Hepatocyte (in vitro differentiated cells): ENCODE results near the gene CARM1. TPM values are rescaled to one million over a fixed set of nuclear protein-coding genes. Genes with fewer than 3 reads are reported as not detected.

Source experiments
- DNase-seq: peaks from one replicate; pipeline ENCODE4 v3.0.0-alpha.2; 2016; ENCODE audit warnings: low spot score
- H2AFZ ChIP-seq: fragments of 200-600 bp; sonication (generic); 2 replicates; pipeline ENCODE4 v1.6.0; 2016; ENCODE audit warnings: antibody characterized with exemption, mild to moderate bottlenecking
- H3K27ac ChIP-seq: fragments of 200-600 bp; sonication (generic); 2 replicates; pipeline ENCODE4 v1.5.1; 2016; ENCODE audit warnings: mild to moderate bottlenecking
- H3K27me3 ChIP-seq: fragments of 200-600 bp; sonication (generic); 2 replicates; pipeline ENCODE4 v1.6.1; 2016
- H3K36me3 ChIP-seq: fragments of 200-600 bp; sonication (generic); replicated peaks from 2 replicates; pipeline ENCODE4 v1.5.1; 2016; ENCODE audit warnings: low read depth; ENCODE audit not compliant: insufficient read depth
- H3K4me1 ChIP-seq: fragments of 200-600 bp; sonication (generic); 2 replicates; pipeline ENCODE4 v1.5.1; 2016; ENCODE audit warnings: mild to moderate bottlenecking, moderate library complexity; ENCODE audit not compliant: insufficient read depth
- H3K4me2 ChIP-seq: fragments of 200-600 bp; sonication (generic); 2 replicates; pipeline ENCODE4 v1.6.0; 2016
- H3K4me3 ChIP-seq: fragments of 200-600 bp; sonication (generic); 2 replicates; pipeline ENCODE4 v1.5.1; 2016; ENCODE audit warnings: mild to moderate bottlenecking
- H3K79me2 ChIP-seq: fragments of 200-600 bp; sonication (generic); 2 replicates; pipeline ENCODE4 v1.6.0; 2017; ENCODE audit warnings: mild to moderate bottlenecking
- H3K9me2 ChIP-seq: fragments of 200-600 bp; sonication (generic); replicated peaks from 2 replicates; pipeline ENCODE4 v1.6.0; 2017; ENCODE audit warnings: mild to moderate bottlenecking; ENCODE audit not compliant: insufficient read depth
- H3K9me3 ChIP-seq: fragments of 200-600 bp; sonication (generic); 2 replicates; pipeline ENCODE4 v1.5.1; 2016; ENCODE audit warnings: low read depth, mild to moderate bottlenecking
- H4K20me1 ChIP-seq: fragments of 200-600 bp; sonication (generic); 2 replicates; pipeline ENCODE4 v1.6.0; 2016; ENCODE audit warnings: mild to moderate bottlenecking; ENCODE audit not compliant: insufficient read depth, poor library complexity, severe bottlenecking
- CTCF ChIP-seq: fragments of 200-600 bp; sonication (generic); IDR thresholded peaks from 2 replicates; pipeline ENCODE4 v1.5.1; 2016; ENCODE audit warnings: antibody characterized with exemption, mild to moderate bottlenecking; ENCODE audit not compliant: poor library complexity
- EZH2 ChIP-seq: fragments of 200-600 bp; sonication (generic); IDR thresholded peaks from 2 replicates; pipeline ENCODE4 v1.6.1; 2016; ENCODE audit warnings: antibody characterized with exemption, mild to moderate bottlenecking, borderline replicate concordance
- EZH2phosphoT487 ChIP-seq: fragments of 200-600 bp; sonication (generic); IDR thresholded peaks from one replicate; pipeline ENCODE4 v1.6.1; 2018; ENCODE audit warnings: antibody characterized with exemption, mild to moderate bottlenecking, low read depth, moderate library complexity; ENCODE audit not compliant: unreplicated experiment, severe bottlenecking
- WGBS: methylation state at CpG from one replicate; pipeline ENCODE4 v1.1.6; 2016; ENCODE audit warnings: low lambda C conversion rate; ENCODE audit errors: missing lambda C conversion rate; 5-methylcytosine and 5-hydroxymethylcytosine counted together
- polyA plus RNA-seq: library from polyadenylated mRNA; unstranded; fragments of >200 nt; fragmentation: Nextera tagmentation; extraction: Ambion mirVana; gene quantifications from 2 replicates; pipeline ENCODE4 v1.2.1, GENCODE V29; 2016
- total RNA-seq: library from RNA; depleted of rRNA; stranded (reverse); fragments of >200 nt; gene quantifications from 2 replicates; pipeline ENCODE4 v1.2.3, GENCODE V29; 2014

CARM1 gene
- total and polyA plus RNA-seq, 2 experiments from 2014 or later, result 34.3 to 45.7 TPM

GRCh38 chr19:10921910-10922637 is 50.7 kb downstream of the CARM1 start:
- H3K36me3 ChIP-seq, result no peaks in the 10 kb centered on the region
- H2AFZ ChIP-seq, result no peak overlapping the region
- 87% methylated on average over 21 of the region's 33 CpGs for WGBS
- H3K4me1 ChIP-seq, result no peaks in the 10 kb centered on the region
- H3K9me3 ChIP-seq, result no peaks in the 10 kb centered on the region
- no peak overlapping the region for H3K4me3 ChIP-seq
- no peak overlapping the region for H3K4me2 ChIP-seq
- H4K20me1 ChIP-seq, result no peaks in the 10 kb centered on the region
- DNase-seq, result no peak
- H3K27ac ChIP-seq, result no peak overlapping the region
- no peaks in the 10 kb centered on the region for H3K9me2 ChIP-seq
- H3K27me3 ChIP-seq, result no peaks in the 10 kb centered on the region
- TF ChIP-seq CTCF (no peak), EZH2phosphoT487 (no peak), EZH2 (no peak)
- peaks cover 8% of the 10 kb centered on the region for H3K79me2 ChIP-seq

GRCh38 chr19:10922638-10923014 is 51.3 kb downstream of the CARM1 start:
- Histone ChIP-seq H3K4me2 (no peak overlapping the region), H3K9me3 (no peaks in the 10 kb centered on the region), H3K4me3 (no peak overlapping the region), H3K4me1 (peaks cover 4% of the 10 kb centered on the region), H3K36me3 (no peaks in the 10 kb centered on the region), H3K27ac (no peak overlapping the region), H3K27me3 (no peaks in the 10 kb centered on the region), H2AFZ (no peak overlapping the region), H3K9me2 (no peaks in the 10 kb centered on the region), H4K20me1 (no peaks in the 10 kb centered on the region), H3K79me2 (peaks cover 14% of the 10 kb centered on the region)
- TF ChIP-seq EZH2phosphoT487 (no peak), CTCF (no peak), EZH2 (no peak)
- DNase-seq, result no peak
- WGBS, result 91% methylated on average over 13 of the region's 13 CpGs

DNA sequence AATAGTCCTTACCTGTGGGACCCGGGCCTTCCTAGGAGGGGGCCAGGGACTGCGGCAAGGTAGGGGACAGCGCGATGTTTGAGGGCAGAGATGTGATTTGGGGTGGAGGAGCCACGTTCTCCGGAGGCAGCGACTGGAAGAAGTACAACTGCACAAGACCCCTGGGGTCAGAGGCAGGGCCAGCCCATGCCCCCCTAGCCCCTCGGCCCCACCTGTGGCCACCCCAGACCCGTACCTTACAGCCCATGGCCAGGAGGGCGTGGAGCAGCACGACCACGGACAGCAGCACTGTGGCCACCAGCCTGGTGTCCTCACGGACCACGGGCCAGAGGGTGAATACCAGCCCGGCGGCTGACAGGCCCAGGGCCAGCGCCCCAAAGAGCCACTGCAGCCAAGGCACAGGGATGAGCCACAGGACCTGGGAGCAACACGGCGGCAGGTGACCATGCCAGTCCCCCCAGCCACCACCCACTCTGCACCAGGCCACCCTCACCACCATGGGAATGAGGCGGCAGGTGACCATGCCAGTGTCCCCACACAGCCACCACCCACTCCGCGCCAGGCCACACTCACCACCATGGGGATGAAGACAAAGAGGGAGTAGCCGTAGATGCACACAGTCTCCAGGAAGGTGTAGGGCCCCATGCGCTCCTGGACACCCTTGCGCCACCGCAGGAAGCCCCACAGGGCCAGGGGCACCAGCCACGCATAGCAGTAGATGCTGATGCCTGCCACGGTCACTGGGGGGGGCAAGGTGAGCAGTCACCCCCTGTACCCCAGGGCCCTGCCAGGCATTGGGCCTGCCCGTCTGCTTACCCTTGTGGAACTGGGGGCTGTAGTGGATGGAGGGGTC is 52.1 kb downstream of the CARM1 start:
- Histone ChIP-seq H2AFZ (no peak overlapping the region), H3K4me1 (peaks cover 6% of the 10 kb centered on the region), H3K4me3 (no peak overlapping the region), H3K27me3 (no peaks in the 10 kb centered on the region), H3K36me3 (no peaks in the 10 kb centered on the region), H3K79me2 (peaks cover 21% of the 10 kb centered on the region), H4K20me1 (no peaks in the 10 kb centered on the region), H3K27ac (no peak overlapping the region), H3K4me2 (no peak overlapping the region), H3K9me2 (no peaks in the 10 kb centered on the region), H3K9me3 (no peaks in the 10 kb centered on the region)
- WGBS, result 96% methylated on average over 28 of the region's 29 CpGs
- no peak for TF ChIP-seq EZH2
- TF ChIP-seq CTCF, result no peak
- no peak for TF ChIP-seq EZH2phosphoT487
- DNase-seq, result no peak
